Smooth muscle cell (in vitro differentiated cells): Measurements from ENCODE around the gene DYSF. TPM values are rescaled to one million over a fixed set of nuclear protein-coding genes. Genes with fewer than 3 reads are reported as not detected.

Experiments used
- DNase-seq: peaks from one replicate; lab custom pipeline; 2025; ENCODE audit not compliant: unreplicated experiment; lab: John Stamatoyannopoulos, UW
- H2AFZ ChIP-seq: fragments of 200-600 bp; sonication (generic); 2 replicates; pipeline ENCODE4 v1.6.0; 2016; ENCODE audit warnings: antibody characterized with exemption, low read depth, mild to moderate bottlenecking
- H3F3A ChIP-seq: fragments of 200-600 bp; sonication (generic); 2 replicates; pipeline ENCODE4 v1.6.0; 2017; ENCODE audit warnings: antibody characterized with exemption, low read depth
- H3K27ac ChIP-seq: fragments of 200-600 bp; sonication (generic); 2 replicates; pipeline ENCODE4 v1.5.1; 2016; ENCODE audit warnings: low read depth, mild to moderate bottlenecking
- H3K27me3 ChIP-seq: fragments of 200-600 bp; sonication (generic); 2 replicates; pipeline ENCODE4 v1.6.1; 2016; ENCODE audit warnings: low read depth, mild to moderate bottlenecking
- H3K36me3 ChIP-seq: fragments of 200-600 bp; sonication (generic); 2 replicates; pipeline ENCODE4 v1.5.1; 2016; ENCODE audit warnings: low read depth
- H3K4me1 ChIP-seq: fragments of 200-600 bp; sonication (generic); 2 replicates; pipeline ENCODE4 v1.5.1; 2016; ENCODE audit warnings: low read depth
- H3K4me2 ChIP-seq: fragments of 200-600 bp; sonication (generic); 2 replicates; pipeline ENCODE4 v1.6.0; 2016; ENCODE audit warnings: mild to moderate bottlenecking
- H3K4me3 ChIP-seq: fragments of 200-600 bp; sonication (generic); 2 replicates; pipeline ENCODE4 v1.5.1; 2016; ENCODE audit warnings: mild to moderate bottlenecking
- H3K79me2 ChIP-seq: fragments of 200-600 bp; sonication (generic); 2 replicates; pipeline ENCODE4 v1.6.0; 2016; ENCODE audit warnings: low read depth, mild to moderate bottlenecking
- H3K9ac ChIP-seq: fragments of 200-600 bp; sonication (generic); 2 replicates; pipeline ENCODE4 v1.6.0; 2016; ENCODE audit warnings: low read depth
- H3K9me3 ChIP-seq: fragments of 200-600 bp; sonication (generic); replicated peaks from 2 replicates; pipeline ENCODE4 v1.5.1; 2016; ENCODE audit warnings: low read depth
- H4K20me1 ChIP-seq: fragments of 200-600 bp; sonication (generic); 2 replicates; pipeline ENCODE4 v1.6.0; 2016; ENCODE audit warnings: low read depth
- WGBS: methylation state at CpG from one replicate; pipeline ENCODE4 v1.1.7; 2016; ENCODE audit warnings: low lambda C conversion rate; 5-methylcytosine and 5-hydroxymethylcytosine counted together
- polyA plus RNA-seq: library from polyadenylated mRNA; unstranded; fragments of >200 nt; fragmentation: Nextera tagmentation; extraction: Ambion mirVana; gene quantifications from 2 replicates; pipeline ENCODE4 v1.2.1, GENCODE V29; 2016
- total RNA-seq: library from RNA; depleted of rRNA; stranded (reverse); fragments of >200 nt; gene quantifications from 2 replicates; pipeline ENCODE4 v1.2.3, GENCODE V29; 2014
- TF ChIP-seq, protein P1 (sequence below): fragments of 200-600 bp; sonication (generic); IDR thresholded peaks from 2 replicates; pipeline ENCODE4 v1.5.1; 2017; ENCODE audit warnings: borderline replicate concordance, mild to moderate bottlenecking, antibody characterized with exemption; ENCODE audit not compliant: insufficient read depth, poor library complexity, severe bottlenecking

The DYSF gene
- total and polyA plus RNA-seq, 2 experiments from 2014 or later, result 0.64 to 1.6 TPM

GRCh38 chr2:71465961-71466300 is 12.6 kb downstream of the DYSF start:
- H3K9ac ChIP-seq, result no peak overlapping the region
- no peaks in the 10 kb centered on the region for H3K36me3 ChIP-seq
- peak overlapping the region; percentile 76 for H3K4me3 ChIP-seq
- peak overlapping the region; percentile 99 for H3K4me2 ChIP-seq
- DNase-seq, result no peak
- H3K9me3 ChIP-seq, result no peaks in the 10 kb centered on the region
- TF ChIP-seq, protein P1, sequence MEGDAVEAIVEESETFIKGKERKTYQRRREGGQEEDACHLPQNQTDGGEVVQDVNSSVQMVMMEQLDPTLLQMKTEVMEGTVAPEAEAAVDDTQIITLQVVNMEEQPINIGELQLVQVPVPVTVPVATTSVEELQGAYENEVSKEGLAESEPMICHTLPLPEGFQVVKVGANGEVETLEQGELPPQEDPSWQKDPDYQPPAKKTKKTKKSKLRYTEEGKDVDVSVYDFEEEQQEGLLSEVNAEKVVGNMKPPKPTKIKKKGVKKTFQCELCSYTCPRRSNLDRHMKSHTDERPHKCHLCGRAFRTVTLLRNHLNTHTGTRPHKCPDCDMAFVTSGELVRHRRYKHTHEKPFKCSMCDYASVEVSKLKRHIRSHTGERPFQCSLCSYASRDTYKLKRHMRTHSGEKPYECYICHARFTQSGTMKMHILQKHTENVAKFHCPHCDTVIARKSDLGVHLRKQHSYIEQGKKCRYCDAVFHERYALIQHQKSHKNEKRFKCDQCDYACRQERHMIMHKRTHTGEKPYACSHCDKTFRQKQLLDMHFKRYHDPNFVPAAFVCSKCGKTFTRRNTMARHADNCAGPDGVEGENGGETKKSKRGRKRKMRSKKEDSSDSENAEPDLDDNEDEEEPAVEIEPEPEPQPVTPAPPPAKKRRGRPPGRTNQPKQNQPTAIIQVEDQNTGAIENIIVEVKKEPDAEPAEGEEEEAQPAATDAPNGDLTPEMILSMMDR, result no peak
- H3F3A ChIP-seq, result no peaks in the 10 kb centered on the region
- peaks cover 7% of the 10 kb centered on the region for H3K4me1 ChIP-seq
- WGBS, result 10% methylated on average over 20 of the region's 23 CpGs
- peak overlapping the region; percentile 86 for H2AFZ ChIP-seq
- H3K27ac ChIP-seq, result no peak overlapping the region
- H3K79me2 ChIP-seq, result no peaks in the 10 kb centered on the region
- no peaks in the 10 kb centered on the region for H4K20me1 ChIP-seq
- peaks cover 67% of the 10 kb centered on the region for H3K27me3 ChIP-seq

GRCh38 chr2:71466301-71467179 is 13.2 kb downstream of the DYSF start:
- H3K9me3 ChIP-seq, result no peaks in the 10 kb centered on the region
- H3K27me3 ChIP-seq, result peaks cover 67% of the 10 kb centered on the region
- 1% methylated on average over 64 of the region's 78 CpGs for WGBS
- peak overlapping the region; percentile 99 for H3K4me2 ChIP-seq
- H3K4me3 ChIP-seq, result peak overlapping the region; percentile 76
- peaks cover 7% of the 10 kb centered on the region for H3K4me1 ChIP-seq
- no peaks in the 10 kb centered on the region for H3F3A ChIP-seq
- no peak overlapping the region for H3K9ac ChIP-seq
- H4K20me1 ChIP-seq, result no peaks in the 10 kb centered on the region
- TF ChIP-seq, protein P1, result no peak
- no peak overlapping the region for H3K27ac ChIP-seq
- H3K79me2 ChIP-seq, result no peaks in the 10 kb centered on the region
- H3K36me3 ChIP-seq, result no peaks in the 10 kb centered on the region
- no peak for DNase-seq
- H2AFZ ChIP-seq, result peak overlapping the region; percentile 86

DNA sequence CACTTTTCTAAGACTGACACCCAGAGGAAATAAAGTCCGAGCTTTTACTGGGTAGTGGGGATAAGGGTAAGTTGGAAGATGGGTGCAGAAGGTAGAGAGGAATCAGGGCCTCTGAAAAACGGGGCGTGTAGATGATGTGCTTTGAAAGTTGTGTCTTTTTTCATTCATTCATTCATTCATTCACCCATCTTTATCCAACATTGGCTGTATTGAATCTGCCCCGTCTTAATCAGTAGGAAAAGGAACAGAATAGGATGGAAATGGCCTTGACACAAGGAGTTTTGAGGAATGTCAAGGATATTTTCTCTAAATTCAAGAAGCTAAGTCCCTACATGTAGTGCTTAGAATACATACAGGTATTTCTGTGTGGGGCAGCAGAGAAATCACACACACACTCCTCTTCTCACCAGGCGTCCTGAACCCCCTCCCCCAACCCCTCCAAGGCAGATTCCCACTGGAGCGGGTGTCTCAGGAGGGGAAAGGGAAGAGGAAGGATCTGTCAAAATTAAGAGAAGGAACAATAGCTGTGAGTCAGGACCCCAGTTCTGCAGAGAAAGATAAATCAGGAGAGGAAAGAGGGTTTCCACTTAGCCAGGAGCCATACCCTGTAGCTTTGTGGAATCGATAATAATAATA is 13.9 kb downstream of the DYSF start:
- peak overlapping the region; percentile 99 for H3K4me2 ChIP-seq
- H3K4me3 ChIP-seq, result peak overlapping the region; percentile 76
- peaks cover 67% of the 10 kb centered on the region for H3K27me3 ChIP-seq
- TF ChIP-seq, protein P1, result no peak
- 39% methylated on average over 7 of the region's 7 CpGs for WGBS
- H3K9me3 ChIP-seq, result no peaks in the 10 kb centered on the region
- peaks cover 7% of the 10 kb centered on the region for H3K4me1 ChIP-seq
- no peak overlapping the region for H3K9ac ChIP-seq
- no peaks in the 10 kb centered on the region for H3F3A ChIP-seq
- H3K27ac ChIP-seq, result no peak overlapping the region
- H3K79me2 ChIP-seq, result no peaks in the 10 kb centered on the region
- no peak for DNase-seq
- H2AFZ ChIP-seq, result peak overlapping the region; percentile 86
- H4K20me1 ChIP-seq, result no peaks in the 10 kb centered on the region
- no peaks in the 10 kb centered on the region for H3K36me3 ChIP-seq
